HG03135 (cell line): ENCODE results near the gene YLPM1.

ENCODE experiments used
- ATAC-seq: cut with Tn5 transposase; IDR thresholded peaks from one replicate; pipeline ENCODE4 v1.9.1; 2021; ENCODE audit warnings: mild to moderate bottlenecking, moderate library complexity; ENCODE audit not compliant: unreplicated experiment

The YLPM1 gene

GRCh38 chr14:74785056-74785613 lies 22.0 kb downstream of the YLPM1 start:
- no peak for ATAC-seq

DNA sequence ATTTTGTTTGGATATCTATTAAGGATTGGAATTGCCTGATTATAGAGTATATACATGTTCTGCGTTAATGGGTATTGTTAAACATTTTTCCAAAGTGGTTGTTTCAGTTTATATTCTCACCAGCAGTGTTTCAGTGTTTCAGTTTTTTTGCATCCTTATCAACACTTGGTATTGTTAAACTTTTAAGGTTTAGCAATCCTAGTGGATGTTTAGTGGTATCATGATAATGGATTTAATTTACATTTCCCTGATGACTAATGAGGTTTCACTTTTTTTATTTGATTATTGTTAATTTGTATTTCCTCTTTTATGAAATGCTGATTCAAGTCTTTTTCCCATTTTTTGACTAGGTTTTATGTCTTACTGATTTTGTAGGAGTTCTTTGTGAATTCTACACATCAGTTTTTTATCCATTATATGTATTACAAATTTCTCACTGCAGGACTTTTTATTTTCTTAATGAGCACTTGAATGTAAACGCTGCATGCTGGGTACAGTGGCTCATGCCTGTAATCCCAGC lies 23.7 kb downstream of the YLPM1 start:
- no peak for ATAC-seq

GRCh38 chr14:74792249-74793039 lies 29.3 kb downstream of the YLPM1 start:
- ATAC-seq: no peak

- ATAC-seq: no peak
Observed at GRCh38 chr14:74793506-74794155, 30.5 kb downstream of the YLPM1 start.

DNA sequence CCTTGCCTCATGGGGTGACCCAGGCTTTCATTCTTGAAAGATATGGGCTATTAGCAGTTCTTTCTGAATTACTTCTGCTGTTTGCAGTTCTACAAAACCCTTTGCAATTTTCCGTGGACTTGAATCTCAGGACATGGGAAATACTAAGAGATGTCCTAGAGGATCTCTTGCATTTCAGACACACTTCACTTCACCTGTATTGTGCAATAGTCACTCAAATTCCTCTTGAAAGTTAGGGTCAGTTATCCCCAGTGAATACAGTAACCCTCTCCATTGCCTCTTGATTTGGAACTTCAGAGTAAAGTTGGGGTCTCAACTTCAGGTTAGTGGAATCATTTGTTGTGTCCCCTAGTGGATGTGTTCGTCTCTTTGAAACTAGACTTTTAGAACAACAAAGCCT lies 31.8 kb downstream of the YLPM1 start:
- no peak for ATAC-seq

- ATAC-seq: no peak
Observed at GRCh38 chr14:74799765-74800164, 36.6 kb downstream of the YLPM1 start.

GRCh38 chr14:74800780-74801179 lies 37.7 kb downstream of the YLPM1 start:
- no peak for ATAC-seq

GRCh38 chr14:74801396-74801795 lies 38.3 kb downstream of the YLPM1 start:
- ATAC-seq: no peak

- no peak for ATAC-seq
Observed at GRCh38 chr14:74804219-74804825, 41.2 kb downstream of the YLPM1 start.

DNA sequence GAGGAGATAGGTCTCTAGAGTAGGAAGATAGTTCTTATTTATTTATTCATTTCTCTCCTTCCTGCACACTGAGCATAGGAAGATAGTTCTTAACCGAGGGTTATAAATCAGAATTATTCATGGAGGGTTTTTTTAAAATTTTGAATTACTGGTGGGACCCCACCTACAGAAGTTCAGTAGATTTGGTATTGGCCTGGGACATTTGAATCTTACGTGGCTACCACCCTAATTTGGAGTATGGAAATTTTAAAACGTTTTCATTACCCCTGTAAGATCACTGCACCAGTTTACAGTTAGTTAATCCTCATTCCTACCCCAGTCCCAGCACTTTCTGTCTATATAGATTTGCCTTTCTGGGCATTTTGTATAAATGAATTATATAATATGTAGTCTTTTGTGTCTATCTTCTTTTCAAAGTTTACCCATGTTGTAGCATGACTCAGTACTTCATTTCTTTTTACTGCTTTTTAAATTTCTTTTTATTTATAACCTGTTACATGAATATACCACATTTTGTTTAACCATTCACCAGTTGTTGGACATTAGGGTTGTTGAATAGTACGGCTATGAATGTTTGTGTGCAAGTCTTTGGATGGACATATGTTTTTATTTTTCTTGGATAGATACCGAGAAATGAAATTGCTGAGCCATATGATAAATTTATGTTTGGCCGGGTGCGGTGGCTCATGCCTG lies 44.9 kb downstream of the YLPM1 start:
- ATAC-seq: no peak

DNA sequence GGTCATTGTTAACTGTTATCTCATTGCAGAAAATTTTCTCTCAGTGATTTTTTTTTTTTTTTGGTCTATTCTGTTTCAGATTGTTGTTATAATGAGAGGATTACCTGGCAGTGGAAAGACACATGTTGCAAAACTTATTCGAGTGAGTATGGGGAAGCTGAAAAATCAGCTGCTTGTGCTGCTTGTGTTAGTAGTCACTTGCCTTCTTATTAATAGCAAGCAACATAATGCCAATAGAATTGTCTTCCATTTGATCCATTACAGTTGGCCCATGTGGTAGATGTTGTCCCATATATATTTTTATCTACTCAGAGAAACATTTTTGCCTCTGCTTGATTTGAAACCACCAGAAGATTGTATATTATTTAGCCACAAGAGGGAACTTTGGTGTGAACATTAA lies 53.0 kb downstream of the YLPM1 start:
- no peak for ATAC-seq

GRCh38 chr14:74820288-74820687 lies 57.2 kb downstream of the YLPM1 start:
- no peak for ATAC-seq

- no peak for ATAC-seq
Observed at GRCh38 chr14:74821267-74821915, 58.3 kb downstream of the YLPM1 start.

DNA sequence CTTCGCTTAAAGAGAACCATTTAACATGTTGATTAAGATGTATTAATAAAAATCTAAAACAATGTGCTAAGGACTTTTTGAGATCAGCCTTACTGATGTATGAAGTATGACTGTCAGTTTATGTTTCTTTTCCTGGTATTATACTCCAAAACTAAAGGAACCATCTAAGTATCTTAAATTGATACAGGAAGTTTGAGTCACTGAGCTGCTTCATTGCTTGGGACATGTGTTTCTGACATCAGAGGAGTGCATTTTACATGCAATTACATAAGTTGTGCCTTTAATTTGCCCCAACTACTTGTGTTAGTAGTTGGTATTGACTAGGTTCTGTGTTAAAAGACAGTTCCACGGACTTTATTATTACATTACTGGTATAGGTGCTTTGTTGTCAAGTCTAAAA lies 61.9 kb downstream of the YLPM1 start:
- no peak for ATAC-seq

- no peak for ATAC-seq
Observed at GRCh38 chr14:74826574-74826973, 63.5 kb downstream of the YLPM1 start.

DNA sequence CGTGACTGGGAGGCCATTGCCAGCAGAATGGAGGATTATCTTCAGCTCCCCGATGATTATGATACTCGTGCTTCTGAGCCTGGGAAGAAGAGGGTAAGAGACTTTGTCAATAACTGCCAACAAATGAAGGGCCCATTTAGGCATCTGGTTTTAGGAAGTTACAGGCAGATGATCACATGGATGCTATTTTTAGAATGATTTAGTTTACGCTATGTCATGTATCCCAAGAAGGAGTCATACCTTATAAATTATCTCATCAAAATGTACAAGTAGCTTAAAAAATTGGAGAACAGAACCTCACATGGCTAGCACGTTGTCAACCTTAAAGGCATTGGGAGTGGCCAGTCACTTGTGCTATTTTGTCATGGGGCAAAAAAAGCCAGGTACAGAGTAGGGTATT lies 66.1 kb downstream of the YLPM1 start:
- ATAC-seq: no peak

- ATAC-seq: no peak
Observed at GRCh38 chr14:74832849-74833248, 69.7 kb downstream of the YLPM1 start.

GRCh38 chr14:74834692-74835392 lies 71.7 kb downstream of the YLPM1 start:
- ATAC-seq: no peak

DNA sequence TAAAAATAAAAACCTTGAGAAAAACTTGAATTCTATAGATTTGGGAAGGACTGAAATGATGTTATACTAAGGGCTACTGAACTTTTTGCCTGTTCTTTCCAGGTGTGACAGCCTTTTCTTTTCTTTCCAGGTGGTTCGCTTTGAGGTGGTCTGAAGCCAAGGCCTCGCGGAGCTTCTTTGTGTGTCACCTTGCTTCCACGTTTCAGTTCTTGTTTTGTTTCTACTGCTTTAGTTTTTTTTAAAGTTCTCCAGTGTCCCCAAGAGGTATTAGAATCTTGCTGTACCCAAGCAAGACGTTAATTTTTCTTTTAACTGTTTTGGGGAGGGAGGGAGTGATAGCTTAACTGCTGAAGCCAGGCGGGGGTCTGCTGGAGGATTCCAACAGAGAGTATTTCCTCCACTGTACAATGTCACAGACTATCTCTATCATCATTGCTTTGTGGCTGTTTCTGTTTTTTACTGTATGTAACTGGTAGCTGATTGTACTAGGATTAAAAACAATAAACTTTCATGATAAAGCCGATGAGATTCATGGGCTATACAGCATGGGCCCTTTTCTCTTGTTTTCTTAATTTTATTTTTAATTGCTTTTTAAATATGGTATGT lies 72.6 kb downstream of the YLPM1 start:
- ATAC-seq: no peak
